ENCODE data around the gene SDK1. TPM values are rescaled to one million over a fixed set of nuclear protein-coding genes. Genes with fewer than 3 reads are reported as not detected.

Gene SDK1
- total RNA-seq, 4 donors from 2014 or later, result 7.5 to 35.0 (median 10.2) TPM

- TF ChIP-seq, protein P1, sequence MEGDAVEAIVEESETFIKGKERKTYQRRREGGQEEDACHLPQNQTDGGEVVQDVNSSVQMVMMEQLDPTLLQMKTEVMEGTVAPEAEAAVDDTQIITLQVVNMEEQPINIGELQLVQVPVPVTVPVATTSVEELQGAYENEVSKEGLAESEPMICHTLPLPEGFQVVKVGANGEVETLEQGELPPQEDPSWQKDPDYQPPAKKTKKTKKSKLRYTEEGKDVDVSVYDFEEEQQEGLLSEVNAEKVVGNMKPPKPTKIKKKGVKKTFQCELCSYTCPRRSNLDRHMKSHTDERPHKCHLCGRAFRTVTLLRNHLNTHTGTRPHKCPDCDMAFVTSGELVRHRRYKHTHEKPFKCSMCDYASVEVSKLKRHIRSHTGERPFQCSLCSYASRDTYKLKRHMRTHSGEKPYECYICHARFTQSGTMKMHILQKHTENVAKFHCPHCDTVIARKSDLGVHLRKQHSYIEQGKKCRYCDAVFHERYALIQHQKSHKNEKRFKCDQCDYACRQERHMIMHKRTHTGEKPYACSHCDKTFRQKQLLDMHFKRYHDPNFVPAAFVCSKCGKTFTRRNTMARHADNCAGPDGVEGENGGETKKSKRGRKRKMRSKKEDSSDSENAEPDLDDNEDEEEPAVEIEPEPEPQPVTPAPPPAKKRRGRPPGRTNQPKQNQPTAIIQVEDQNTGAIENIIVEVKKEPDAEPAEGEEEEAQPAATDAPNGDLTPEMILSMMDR (IDR thresholded peaks at IDR 0.05; ENCODE audit: low read depth), result no peak
Measured at GRCh38 chr7:4065190-4065589, 764.1 kb downstream of the SDK1 start.

- TF ChIP-seq, protein P1 (IDR thresholded peaks at IDR 0.05; ENCODE audit: low read depth), result no peak
Measured at GRCh38 chr7:4066206-4066605, 765.2 kb downstream of the SDK1 start.

DNA sequence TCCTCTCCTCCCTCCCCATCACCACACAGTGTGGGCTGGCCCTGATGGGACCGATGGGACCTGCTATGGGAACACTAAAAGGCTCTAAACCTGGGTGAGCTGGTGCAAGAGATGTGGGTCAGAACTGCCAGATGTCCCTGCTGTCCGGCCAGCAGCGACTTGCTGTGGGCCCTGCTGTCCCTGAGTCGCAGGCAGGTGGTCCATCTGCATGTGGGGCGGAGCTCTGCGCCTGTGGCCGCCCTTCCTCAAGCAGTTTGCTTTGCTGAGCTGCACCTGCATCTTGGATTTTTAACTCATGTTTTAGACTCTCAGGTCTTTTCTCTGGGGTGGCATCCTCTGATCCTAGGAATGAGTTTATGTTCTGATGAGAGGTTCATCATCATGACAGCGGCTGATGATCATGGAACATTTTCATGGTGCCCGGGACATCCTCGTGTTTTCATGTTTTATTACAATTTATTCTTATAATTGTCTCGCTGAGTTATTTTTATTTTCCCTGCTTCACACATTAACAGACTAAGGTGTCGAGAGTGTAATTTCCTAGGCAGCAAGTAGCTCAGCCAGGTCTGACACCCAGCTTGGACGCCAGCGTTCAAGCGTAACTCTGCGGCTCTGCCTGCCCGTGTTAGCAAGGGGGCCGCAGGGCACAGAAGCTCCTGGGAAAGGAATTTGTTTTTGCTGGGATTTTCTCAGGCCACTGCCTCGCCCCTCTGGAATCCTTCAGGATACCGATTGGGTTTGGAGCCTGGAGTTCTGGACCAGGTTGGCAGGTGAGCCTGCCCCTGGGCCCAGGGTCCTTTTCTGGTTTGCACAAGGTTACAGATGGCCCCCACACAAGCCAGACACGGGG is 765.8 kb downstream of the SDK1 start:
- TF ChIP-seq, protein P1 (IDR thresholded peaks at IDR 0.05; ENCODE audit: low read depth), result no peak

GRCh38 chr7:4067476-4067760 is 766.4 kb downstream of the SDK1 start:
- TF ChIP-seq, protein P1 (IDR thresholded peaks at IDR 0.05; ENCODE audit: low read depth), result no peak

DNA sequence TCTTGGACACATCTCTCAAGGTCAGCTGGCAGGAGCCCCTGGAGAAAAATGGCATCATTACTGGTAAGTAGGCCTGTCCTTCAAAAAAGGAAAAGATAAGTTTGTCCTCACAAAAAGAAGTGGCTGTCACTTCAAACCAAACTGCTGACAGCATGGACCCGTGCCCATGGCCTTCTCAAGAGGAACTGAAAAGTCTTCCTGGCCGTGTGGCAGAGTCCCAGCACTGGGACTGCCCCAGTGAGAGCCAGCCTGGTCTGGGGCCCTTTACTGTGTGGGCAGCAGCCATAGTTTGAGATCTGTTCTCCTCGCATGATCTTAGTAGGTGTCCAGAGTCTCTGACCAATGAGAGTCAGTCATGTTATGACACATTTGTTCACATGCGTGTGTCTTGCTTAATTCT is 766.8 kb downstream of the SDK1 start:
- TF ChIP-seq, protein P1 (IDR thresholded peaks at IDR 0.05; ENCODE audit: low read depth), result no peak

- TF ChIP-seq, protein P1 (IDR thresholded peaks at IDR 0.05; ENCODE audit: low read depth), result no peak
Measured at GRCh38 chr7:4068286-4068685, 767.2 kb downstream of the SDK1 start.

DNA sequence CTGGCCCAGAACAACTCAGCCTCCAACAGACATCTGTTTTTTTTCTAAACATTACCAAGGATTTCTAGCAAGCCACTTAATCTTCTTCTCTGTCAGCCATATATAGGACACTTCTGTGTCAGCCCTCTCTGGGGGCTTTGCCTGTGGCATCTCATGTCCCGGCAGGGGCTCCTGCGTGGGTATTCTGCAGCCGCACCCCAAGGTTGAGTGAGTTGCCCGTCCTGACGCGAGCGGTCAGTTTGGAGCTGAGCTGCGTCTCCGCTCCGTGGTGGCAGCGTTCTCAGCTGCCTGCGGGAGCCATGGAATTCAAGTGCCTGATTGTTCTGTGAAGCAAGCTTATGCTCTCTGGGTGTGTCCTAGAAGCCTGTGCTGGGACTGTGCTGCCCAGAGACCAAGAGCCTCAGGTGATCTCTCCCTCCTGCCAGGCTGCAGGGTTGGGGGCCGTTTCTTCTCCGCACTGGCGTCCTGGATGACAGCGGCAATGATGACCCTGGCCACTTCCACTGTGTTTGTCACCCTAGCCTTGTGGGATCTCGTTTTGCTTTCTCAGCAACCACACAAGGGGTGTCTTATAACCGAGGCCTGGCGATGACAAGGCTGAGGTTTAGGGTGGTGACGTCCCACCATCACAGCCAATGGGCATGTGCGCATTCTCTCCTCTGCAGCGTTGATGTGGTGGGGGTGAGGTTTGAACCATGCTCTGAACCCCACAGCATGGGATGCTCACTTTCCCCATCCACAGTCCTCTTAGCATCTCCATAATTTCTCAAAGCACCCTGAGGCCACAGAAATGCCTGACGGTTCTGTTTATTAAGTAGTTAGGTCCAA is 768.4 kb downstream of the SDK1 start:
- TF ChIP-seq, protein P1 (IDR thresholded peaks at IDR 0.05; ENCODE audit: low read depth), result no peak
